Right forelimb (tissue), 1 donor: ENCODE results near the gene ARID1B.

ENCODE experiments used
- DNase-seq: peaks from one replicate; pipeline ENCODE4 v3.0.0-alpha.2; 2018

ARID1B gene

DNA sequence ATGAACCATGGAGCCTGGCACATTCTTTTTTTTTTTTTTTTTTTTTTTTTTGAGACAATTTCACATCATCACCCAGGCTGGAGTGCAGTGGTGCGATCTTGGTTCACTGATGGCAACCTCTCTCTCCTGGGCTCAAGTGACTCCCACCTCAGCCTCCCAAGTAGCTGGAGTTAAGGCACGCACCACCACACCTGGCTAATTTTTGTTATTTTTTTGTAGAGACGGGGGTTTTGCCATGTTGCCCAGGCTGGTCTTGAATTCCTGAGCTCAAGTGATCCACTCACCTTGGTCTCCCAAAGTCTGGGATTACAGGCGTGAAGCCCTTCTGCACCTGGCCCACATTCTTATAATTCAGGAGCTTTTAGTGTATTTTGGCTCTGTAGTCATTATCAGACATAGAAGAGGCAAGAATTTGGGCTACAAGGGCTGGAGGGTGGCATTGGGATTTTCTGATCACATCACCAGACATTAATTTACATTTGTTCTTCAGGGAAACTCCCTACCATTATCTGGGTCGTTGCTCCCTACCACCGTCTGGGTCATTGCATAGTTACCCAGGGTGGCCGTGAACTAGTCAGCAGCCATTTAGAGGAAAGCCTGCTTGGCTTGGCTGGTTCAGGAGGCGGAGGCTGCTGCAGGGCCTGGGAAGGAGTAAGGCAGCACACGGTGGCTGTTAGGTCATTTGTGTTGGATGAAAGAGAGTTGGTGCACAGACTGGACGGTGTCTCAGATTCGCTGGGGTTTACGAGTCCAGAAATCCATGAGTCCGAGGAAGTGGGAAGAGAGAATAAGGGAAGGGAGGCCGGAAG lies 17.6 kb downstream of the ARID1B start:
- DNase-seq = no peak

DNA sequence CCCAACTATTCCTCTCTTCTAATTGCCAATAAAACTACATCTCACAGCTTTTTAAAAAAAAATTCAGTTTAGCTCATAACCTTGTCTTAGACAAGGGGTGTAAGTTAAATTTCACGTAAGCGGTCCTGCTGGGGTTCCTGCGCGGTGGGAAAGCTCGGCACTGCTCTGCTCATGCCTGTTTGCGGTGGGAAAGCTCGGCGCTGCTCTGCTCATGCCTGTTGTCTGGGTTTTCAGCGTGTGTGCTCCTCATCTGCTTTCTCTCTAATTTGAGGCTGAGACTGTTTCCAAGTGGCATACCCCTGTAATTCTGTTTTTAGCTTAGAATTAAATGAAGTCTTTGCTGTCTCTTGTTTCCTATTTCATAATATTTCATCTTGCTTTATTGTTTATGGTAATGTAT lies 18.6 kb downstream of the ARID1B start:
- no peak for DNase-seq

DNA sequence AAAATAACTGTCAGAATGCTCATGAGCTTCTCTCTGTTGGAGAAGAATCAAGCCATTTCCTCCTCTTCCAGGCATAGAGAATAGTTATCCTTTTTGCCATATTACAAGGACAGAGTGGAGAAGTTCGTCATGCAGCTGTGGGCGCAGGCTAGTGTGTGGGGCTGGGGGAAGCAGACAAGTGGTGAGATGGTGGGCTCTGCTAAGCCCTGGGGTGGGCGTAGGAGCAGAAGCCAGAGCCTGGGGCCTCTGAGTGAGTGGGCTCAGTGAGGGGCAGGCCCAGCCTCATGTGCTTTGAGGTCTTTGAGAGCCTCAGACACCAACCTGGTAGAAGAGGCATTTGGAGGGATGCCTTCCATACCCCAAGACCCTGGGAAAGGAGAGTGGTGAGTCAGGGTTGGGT lies 19.4 kb downstream of the ARID1B start:
- DNase-seq = no peak

DNA sequence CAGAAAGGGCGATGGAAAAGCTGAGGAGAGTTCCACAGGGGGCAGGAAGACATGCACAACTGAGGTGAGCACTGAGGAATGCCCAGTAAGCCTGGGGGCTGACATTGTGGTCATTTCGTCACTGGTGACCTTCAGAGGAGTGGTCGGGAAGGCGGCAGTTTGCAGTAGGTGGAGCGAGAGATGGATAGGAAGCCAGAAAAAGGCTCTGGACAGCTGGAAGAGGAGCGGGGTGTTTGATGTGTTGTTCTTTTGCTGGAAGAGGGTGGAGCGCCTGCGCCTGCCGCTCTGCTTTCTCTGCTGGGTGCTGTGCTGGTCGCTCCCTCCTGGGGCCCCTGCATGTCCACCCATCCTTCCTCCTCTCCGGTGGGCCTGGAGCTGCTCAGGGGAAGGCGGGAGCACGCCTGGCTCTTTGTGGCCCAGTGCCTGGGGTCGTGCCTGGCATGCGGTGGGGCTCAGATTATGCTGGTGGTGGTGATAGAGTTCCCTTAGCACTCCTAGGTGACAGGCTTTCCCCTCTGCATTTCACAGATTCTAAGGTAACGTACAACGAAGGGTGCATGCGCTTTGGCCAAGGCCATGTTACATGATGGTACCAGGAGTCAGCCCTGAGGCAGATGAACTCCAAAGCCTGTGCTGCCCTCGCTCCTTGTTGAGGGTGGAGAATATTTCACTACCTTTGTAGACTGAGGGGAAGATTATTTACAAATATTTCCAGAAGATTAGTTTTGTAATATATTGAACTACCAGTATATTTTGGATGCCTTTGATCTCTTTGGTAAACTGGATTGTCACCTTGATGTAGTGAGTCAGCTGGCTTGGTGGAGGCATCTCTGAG lies 20.9 kb downstream of the ARID1B start:
- no peak for DNase-seq

DNA sequence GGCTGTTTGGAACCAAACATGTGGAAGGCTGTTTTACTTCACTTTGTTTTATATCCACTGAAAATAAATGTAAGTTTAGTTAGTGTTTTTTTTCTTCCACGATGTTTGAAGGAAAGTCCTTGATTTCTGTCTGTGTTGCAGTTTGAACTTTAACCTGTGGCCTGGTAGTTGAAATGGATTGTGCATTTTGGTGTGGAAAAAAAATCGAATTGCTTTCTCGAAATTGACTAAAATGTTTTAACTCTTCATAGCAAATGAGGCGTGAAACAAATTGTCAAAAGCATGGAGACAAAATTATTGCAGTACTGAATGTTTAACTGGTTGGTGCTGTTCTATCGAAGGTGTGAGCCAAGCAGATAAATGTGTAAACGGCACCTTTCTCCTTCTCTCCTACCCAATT lies 24.5 kb downstream of the ARID1B start:
- no peak for DNase-seq

DNA sequence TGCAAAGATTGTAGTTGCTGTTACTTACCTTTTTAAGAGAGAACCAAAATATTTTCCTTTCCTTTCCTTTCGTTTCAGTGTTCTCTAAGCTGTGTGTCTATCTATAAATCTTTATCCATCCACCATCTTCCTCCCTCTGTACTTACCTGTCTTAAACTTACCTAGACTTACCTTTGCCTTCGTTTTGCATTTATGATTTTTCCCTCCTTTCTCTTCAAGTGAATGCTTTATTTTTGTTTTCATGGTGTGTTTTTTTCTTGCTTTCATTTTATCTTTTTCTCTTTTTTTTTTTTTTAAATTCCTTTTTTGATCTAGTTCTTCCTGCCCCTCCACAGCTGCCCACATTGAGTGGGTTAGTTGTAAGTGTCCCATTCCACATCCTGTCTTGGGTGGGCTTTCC lies 26.2 kb downstream of the ARID1B start:
- DNase-seq = no peak

DNA sequence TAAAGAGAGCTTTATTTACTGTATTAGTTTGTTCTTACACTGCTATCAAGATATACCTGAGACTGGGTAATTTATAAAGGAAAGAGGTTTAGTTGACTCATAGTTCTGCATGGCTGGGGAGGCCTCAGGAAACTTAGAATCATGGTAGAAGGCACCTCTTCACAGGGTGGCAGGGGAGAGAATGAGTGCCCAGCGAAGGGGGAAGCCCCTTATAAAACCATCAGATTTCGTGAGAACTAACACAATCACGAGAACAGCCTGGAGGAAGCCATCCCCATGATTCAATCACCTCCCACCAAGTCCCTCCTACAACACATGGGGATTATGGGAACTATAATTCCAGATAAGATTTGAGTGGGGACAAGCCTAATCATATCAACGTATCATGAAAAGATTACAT lies 27.2 kb downstream of the ARID1B start:
- no peak for DNase-seq

DNA sequence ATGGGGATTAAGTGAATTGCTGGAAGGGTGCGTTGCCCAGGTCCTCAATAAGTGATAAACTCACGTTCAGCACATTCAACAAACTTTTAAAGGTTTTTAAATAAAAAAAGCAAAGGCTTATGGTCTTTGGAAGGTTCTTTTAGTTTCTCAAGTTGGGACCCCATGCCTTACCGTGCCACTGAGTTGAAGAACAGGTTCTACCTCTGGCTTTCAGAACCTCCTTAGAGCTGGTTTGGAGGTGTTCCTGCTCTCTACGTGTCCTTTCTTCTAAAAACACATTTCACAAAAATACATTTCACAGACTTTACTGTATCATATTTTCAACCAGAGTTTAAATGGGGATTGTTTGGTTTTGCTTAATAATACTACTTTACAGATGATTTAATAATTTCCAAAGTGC lies 29.0 kb downstream of the ARID1B start:
- no peak for DNase-seq

DNA sequence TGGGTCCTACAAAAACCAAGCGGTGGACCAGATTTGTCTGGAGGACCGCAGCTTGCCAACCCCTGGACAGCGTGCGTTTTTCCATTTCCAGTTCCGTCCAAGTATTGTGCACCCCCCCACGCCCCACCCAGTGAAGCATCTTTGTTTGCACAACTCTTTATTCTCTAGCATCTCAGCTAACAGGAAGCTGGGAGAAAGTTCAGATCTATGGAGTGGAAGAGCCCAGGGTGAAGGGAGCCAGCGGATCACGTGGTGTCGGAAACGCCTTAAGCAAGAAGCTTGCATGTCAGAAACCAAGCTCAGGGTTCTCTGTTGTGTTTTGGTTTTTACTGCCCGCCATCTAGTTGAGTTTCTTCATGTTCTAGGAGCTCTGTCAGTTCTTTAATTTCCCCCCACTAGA lies 29.9 kb downstream of the ARID1B start:
- no peak for DNase-seq

DNA sequence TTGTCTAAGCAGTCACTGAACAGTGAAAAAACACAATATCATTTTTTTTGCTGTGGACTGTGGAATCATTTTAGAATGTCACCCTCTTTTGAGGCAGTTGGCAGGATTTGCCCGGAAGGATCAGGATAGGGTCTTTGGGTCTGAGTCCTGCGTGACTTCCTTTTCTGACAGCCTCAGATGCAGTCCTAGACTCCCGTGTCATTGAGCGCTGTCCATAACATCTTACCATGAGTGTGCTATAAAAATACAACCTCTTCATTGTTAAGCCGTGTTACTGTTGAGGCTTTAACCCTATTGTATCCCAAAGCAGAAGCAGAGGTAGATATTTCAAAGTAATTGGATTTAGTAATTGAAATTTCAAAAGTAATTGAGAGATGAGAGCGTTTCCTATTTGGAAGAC lies 30.6 kb downstream of the ARID1B start:
- DNase-seq = no peak

DNA sequence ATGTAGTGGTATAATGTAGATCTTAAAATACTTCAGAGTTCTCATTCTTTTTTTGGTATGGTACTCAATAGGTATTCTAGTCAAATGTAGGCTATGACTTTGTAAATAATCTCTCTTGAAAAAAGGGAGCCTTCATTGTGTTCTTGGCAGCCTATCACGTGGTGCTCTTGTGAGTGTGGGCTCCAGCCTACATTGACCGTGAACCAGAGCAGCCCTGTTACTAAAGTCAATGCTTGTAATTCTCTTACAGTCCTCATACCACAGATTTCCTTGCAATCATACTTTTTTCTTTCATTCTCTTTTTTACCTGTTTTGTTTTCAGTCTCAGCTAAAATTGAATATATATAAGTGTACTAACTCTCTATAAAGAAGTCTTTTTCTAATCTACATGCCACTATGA lies 31.1 kb downstream of the ARID1B start:
- no peak for DNase-seq

DNA sequence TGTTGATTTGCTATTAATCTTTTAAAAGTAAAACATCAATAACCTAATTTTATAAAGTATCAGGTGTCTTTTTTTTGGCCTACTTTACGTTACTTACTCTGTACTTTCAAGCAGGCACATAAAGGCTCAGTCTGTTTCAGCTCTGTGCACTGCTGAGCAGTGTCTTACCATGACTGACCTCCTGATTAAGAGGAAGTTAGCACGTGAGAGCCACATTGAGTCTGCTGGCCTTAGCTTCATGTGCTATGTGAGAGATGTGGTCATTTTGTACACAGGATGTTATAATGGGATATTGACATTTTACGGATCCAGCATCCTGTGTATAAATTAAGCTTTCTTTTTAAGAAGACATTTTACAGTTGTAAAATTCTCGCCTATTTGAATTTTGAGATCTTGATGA lies 31.9 kb downstream of the ARID1B start:
- DNase-seq = no peak

DNA sequence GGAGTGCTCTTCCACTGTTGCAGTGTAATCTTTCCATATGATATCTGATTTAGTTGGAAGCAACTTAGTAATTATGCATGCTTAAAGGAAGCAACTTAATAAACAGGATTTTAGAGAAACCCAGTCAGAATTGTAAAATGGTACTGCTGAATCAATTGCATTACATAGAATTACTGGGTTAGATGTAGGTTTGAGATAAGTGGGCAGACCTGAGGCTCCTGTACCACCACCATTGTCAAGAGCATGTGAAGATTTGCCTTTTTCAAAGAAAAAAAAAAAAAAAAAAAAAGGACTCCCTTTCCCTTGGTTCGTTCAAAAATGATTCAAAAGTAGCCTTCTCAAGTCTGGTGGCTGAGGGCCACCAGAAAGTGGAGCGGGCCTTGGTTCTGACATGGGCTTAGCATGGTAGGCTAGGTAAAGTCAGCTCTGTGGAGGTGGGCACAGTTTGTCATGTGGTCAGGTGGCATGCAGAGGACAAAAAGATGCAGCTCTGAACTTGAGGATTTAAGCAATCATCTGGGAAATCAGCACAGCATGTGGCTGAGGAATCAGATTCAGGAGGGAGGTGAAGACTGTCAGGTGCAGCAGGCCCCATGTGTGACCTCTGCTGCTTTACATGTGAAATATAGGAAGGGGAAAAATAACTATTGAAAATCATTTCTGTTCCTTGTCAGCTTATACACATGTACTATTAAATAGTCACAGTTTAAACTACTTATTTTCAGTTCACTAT lies 32.4 kb downstream of the ARID1B start:
- no peak for DNase-seq

DNA sequence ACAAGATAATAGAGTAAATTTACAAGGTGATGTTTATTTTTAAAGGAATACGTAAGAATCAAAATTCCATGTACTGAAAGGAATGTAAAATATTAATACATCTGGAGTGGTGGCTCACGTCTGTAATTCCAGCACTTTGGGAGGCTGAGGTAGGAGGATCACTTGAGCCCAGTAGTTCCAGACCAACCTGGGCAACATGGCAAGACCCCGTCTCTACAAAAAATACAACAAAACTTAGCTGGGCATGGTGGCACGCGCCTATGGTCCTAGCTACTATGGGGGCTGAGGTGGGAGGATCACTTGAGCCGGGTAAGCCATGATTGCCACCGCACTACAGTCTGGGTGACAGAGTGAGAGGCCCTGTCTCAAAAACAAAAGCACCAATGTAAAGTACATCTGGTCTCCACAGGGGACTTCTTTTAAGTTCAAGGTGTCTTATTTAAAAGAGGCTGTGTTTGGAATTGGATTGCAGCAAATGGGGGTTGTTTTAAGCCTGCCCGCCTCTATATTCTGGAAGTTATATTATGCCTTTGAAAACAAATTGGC lies 36.9 kb downstream of the ARID1B start:
- DNase-seq = no peak

DNA sequence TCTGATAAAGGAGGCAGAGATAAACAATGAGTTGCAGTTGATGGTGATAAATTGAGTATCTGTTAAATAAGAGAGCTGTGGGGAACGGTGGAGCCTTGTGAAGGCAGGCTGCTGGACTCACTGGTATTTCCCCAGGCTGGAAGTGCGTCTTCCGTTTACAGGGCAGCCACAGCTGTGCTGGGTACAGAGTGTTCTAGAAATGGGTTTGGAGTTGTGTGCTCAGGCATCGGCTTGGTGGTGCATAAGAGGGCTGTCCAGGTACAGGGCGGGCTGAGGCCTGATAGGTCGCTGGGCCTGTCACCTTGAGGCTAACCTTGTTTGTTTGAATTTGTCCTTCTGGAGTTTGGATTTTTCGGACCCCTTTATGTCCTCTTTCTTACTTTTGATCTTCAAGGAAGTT lies 39.3 kb downstream of the ARID1B start:
- no peak for DNase-seq

DNA sequence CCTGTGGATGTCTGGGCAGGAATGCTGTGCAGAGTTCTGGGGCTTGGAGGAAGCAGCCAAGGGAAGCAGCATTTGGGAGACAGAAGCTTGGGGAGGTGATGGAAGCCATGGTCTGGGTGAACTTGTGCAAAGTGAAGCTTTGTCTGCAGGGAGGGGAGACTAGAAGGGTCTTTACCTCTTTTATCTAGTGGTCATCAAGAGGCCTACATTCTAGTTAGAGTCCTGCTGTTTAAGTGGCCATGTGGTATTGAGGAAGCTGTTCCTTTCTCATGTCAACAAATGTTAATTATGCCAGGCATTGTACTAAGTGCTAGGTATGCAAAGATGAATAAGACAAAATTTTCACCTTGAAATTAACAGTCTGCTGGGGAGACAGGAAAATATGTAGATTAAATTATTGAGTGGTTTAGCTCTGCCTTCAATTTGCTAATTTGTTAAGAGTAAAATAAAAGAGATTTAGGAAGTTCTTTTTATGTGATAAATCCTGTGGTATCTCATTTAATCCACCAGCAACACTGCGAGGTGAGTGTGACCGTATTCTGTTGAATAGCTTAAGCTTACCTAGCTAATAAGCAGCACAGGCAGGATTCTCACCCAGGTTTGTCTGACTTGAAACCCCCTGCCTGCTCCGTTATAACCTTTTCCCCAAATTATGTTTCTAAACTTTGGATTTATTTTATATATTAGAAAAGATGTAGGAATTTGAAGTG lies 43.1 kb downstream of the ARID1B start:
- no peak for DNase-seq

DNA sequence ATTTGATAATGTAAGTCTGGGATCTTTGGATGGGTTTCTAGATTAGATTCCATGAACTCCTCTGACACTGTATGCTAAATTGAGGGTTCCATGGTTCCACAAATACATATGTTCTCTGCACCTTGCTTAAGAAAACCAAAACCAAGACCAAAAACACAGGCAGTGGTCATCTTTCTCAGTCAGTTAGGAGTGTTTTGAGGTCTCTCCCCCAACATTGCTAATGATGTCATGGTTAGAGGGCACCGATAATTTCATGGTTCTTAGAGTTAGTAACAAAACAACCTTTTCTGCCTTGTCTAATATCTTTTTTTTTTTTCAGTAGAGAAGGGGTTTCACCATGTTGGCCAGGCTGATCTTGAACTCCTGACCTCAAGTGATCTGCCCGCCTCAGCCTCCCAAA lies 44.5 kb downstream of the ARID1B start:
- DNase-seq = no peak

DNA sequence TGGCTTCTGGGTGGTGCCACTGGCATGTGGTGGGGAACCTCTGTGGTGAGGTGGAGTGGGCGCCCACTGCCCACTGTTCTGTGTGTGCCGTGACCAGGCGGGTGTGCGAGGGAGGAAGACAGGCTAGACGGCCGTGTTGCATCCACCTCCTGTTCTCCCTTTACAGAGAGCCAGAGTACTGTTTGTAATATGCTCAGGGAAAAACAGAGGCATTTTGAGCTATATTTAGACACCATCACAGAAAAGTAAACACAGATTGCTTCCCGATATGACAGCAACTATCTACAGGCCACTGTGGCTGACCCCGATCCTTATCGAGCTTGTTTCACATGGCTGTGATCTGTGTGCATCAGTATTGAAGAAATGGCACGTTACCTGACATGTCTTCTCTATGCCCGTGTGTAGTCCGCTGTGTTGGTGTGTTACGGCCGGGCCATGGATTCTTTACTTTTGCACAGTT lies 45.6 kb downstream of the ARID1B start:
- no peak for DNase-seq

DNA sequence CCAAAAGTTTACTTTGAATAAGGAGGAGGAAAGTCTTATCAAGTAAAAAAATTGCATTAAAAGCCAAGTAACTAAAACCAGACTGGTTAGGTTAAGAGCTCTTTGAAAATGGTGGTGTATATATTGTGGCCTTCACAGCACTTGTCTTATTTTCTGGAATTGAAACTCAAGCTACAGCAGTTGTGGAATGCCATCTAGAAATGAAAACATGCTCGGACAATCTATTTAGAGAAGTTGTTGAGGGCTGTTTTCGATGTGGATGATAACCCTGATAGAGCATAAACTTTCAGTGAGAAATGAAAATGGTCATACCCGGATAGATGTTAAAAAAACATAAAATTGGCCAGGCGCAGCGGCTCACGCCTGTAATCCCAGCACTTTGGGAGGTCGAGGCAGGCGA lies 47.0 kb downstream of the ARID1B start:
- no peak for DNase-seq

DNA sequence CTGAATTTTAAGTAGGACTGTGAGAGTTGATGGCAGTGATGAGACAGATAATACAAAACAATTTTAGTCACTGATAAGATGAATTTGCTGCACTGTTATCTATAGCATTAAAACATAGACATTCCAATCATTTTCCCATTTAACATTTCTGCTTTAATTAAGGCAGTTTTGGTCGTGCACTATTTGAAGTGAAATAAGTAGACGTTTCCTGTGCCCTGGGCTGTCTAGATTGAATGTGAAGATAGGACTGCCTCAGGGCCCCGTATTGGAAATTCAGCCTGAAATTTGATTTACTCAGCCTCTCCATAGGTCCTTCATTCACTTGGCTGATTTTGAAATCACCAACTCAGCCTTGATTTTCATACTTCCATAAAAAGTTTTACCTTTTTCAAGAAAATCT lies 48.3 kb downstream of the ARID1B start:
- no peak for DNase-seq

DNA sequence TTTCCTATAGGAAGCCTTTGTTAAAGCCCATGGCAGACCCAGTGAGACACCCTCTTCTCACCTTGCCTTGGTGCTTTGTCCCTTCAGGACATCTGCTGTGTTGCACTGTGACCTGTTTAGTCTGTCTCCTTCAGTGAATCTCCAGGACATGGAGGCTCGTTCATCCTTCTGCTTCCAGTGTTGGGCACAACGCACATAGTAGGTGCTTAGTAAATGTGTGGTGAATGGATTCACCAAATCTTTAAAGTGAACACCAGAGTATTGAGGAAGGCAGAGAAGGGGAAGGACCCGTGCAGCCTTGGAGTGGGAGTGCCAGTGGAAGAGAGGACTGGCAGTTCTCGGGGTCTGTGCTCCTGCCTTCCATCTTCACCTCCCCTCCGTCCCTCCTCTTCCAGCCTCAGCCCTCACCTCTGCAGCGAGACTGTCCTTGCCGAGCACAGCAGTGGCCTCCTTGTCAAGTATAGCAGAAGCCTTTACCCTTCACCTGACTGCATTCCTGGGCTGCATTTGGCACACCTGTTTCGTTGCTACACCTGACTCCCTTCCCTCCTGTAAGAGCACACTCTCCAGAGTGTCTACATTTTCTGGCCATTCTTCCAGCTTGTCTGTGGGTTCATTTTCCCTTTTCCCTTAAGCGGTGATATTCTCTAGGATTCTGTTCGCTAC lies 49.2 kb downstream of the ARID1B start:
- DNase-seq = no peak

DNA sequence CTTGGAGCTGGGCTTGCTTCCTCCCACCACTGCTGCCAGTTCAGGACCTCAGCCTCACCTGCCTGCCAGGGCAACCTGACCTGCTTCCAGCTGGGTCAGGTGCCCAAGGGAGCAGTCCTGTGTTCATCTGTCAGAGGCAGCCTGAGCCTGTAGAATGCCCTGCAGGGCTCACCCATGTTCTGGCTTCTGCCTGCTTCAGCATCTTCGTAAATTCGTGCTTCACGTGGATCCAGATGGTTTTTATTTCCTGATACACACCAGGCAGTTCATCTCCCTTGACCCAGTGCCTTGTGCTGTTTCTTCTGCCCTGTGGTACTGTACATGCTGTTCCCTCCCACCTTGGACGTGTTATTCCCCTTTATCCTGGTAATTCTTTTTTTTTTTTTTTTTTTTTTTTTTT lies 50.2 kb downstream of the ARID1B start:
- DNase-seq = no peak
